SK-N-SH treated with all-trans-retinoic acid at 6 μM for 48 hours (cell line): ENCODE data around the gene PHF1.

Experiments
- ATAC-seq: fragments of 200-7000 bp; cut with Tn5 transposase; 3 replicates; pipeline ENCODE4 v1.9.1; 2020; ENCODE audit warnings: mild to moderate bottlenecking, moderate library complexity
- ARNTL ChIP-seq: fragments of 450-650 bp; formaldehyde crosslinking; IDR thresholded peaks from 2 replicates; pipeline ENCODE4 v1.5.0; 2020; ENCODE audit warnings: low read depth, mild to moderate bottlenecking, moderate library complexity, borderline replicate concordance
- CREB5 ChIP-seq: fragments of 250-450 bp; sonication (Bioruptor Pico); IDR thresholded peaks from 2 replicates; pipeline ENCODE4 v1.5.1; 2020; ENCODE audit warnings: low read depth, mild to moderate bottlenecking, moderate library complexity
- CSDC2 ChIP-seq: fragments of 250-450 bp; sonication (Bioruptor Pico); IDR thresholded peaks from 2 replicates; pipeline ENCODE4 v1.5.0; 2020; ENCODE audit warnings: mild to moderate bottlenecking, moderate library complexity
- CSRNP3 ChIP-seq: fragments of 250-450 bp; sonication (Bioruptor Pico); IDR thresholded peaks from 2 replicates; pipeline ENCODE4 v1.5.1; 2021; ENCODE audit warnings: mild to moderate bottlenecking, moderate library complexity
- ESRRG ChIP-seq: fragments of 250-450 bp; sonication (Bioruptor Pico); IDR thresholded peaks from 2 replicates; pipeline ENCODE4 v1.6.1; 2021; ENCODE audit warnings: mild to moderate bottlenecking
- GLIS3 ChIP-seq: fragments of 250-450 bp; sonication (Bioruptor Pico); IDR thresholded peaks from 2 replicates; pipeline ENCODE4 v1.5.0; 2020; ENCODE audit warnings: mild to moderate bottlenecking, moderate library complexity
- ISL1 ChIP-seq: fragments of 250-450 bp; sonication (Bioruptor Pico); IDR thresholded peaks from 2 replicates; pipeline ENCODE4 v2.1.2; 2022; ENCODE audit warnings: mild to moderate bottlenecking, moderate library complexity
- OSR1 ChIP-seq: fragments of 250-450 bp; sonication (Bioruptor Pico); IDR thresholded peaks from 2 replicates; pipeline ENCODE4 v1.8.0; 2022; ENCODE audit warnings: moderate library complexity, mild to moderate bottlenecking, inconsistent platforms
- PATZ1 ChIP-seq: fragments of 250-450 bp; sonication (Bioruptor Pico); IDR thresholded peaks from 2 replicates; pipeline ENCODE4 v1.8.0; 2020; ENCODE audit warnings: mild to moderate bottlenecking, moderate library complexity, borderline replicate concordance
- POU6F1 ChIP-seq: fragments of 250-450 bp; sonication (Bioruptor Pico); IDR thresholded peaks from 2 replicates; pipeline ENCODE4 v1.8.0; 2021; ENCODE audit warnings: low read depth, mild to moderate bottlenecking, moderate library complexity, borderline replicate concordance
- PPARA ChIP-seq: fragments of 250-450 bp; sonication (Bioruptor Pico); IDR thresholded peaks from 2 replicates; pipeline ENCODE4 v1.5.0; 2020; ENCODE audit warnings: mild to moderate bottlenecking, borderline replicate concordance
- RARB ChIP-seq: fragments of 250-450 bp; sonication (Bioruptor Pico); IDR thresholded peaks from 2 replicates; pipeline ENCODE4 v1.8.0; 2021; ENCODE audit warnings: mild to moderate bottlenecking, moderate library complexity
- SNAI2 ChIP-seq: fragments of 250-450 bp; sonication (Bioruptor Pico); IDR thresholded peaks from 2 replicates; pipeline ENCODE4 v1.5.0; 2020; ENCODE audit warnings: mild to moderate bottlenecking, moderate library complexity
- TCF4 ChIP-seq: fragments of 250-450 bp; sonication (Bioruptor Pico); IDR thresholded peaks from 2 replicates; pipeline ENCODE4 v1.8.0; 2021; ENCODE audit warnings: mild to moderate bottlenecking, moderate library complexity, borderline replicate concordance
- TOX ChIP-seq: fragments of 250-450 bp; sonication (Bioruptor Pico); IDR thresholded peaks from 2 replicates; pipeline ENCODE4 v1.8.0; 2021; ENCODE audit warnings: mild to moderate bottlenecking, moderate library complexity, borderline replicate concordance
- TSHZ2 ChIP-seq: fragments of 250-450 bp; sonication (Bioruptor Pico); IDR thresholded peaks from 2 replicates; pipeline ENCODE4 v1.5.0; 2020; ENCODE audit warnings: mild to moderate bottlenecking, moderate library complexity
- ZC3H10 ChIP-seq: fragments of 250-450 bp; sonication (Bioruptor Pico); IDR thresholded peaks from 2 replicates; pipeline ENCODE4 v1.5.1; 2021; ENCODE audit warnings: mild to moderate bottlenecking, moderate library complexity
- ZFP3 ChIP-seq: fragments of 250-450 bp; sonication (Bioruptor Pico); IDR thresholded peaks from 2 replicates; pipeline ENCODE4 v1.5.0; 2020; ENCODE audit warnings: mild to moderate bottlenecking, moderate library complexity
- ZFP30 ChIP-seq: fragments of 450-650 bp; formaldehyde crosslinking; IDR thresholded peaks from 2 replicates; pipeline ENCODE4 v1.5.0; 2022; ENCODE audit warnings: mild to moderate bottlenecking, moderate library complexity
- ZNF565 ChIP-seq: fragments of 450-650 bp; formaldehyde crosslinking; conservative IDR thresholded peaks from 2 replicates; pipeline ENCODE4 v1.5.0; 2020; ENCODE audit warnings: low read depth, mild to moderate bottlenecking, moderate library complexity
- ZNF70 ChIP-seq: fragments of 450-650 bp; formaldehyde crosslinking; IDR thresholded peaks from 2 replicates; pipeline ENCODE4 v1.5.0; 2020; ENCODE audit warnings: mild to moderate bottlenecking, moderate library complexity
- ZNF8 ChIP-seq: fragments of 450-650 bp; formaldehyde crosslinking; IDR thresholded peaks from 2 replicates; pipeline ENCODE4 v1.5.0; 2020; ENCODE audit warnings: mild to moderate bottlenecking, moderate library complexity

PHF1 gene

GRCh38 chr6:33446356-33446755 lies 35.5 kb downstream of the PHF1 start:
- no peak for TF ChIP-seq ZNF565 (CRISPR knock-in tag)
- TF ChIP-seq TCF4 (CRISPR knock-in tag) = no peak
- no peak for TF ChIP-seq ESRRG (CRISPR knock-in tag)
- no peak for TF ChIP-seq POU6F1 (CRISPR knock-in tag)
- no peak for TF ChIP-seq PPARA (CRISPR knock-in tag)
- TF ChIP-seq ZFP30 (CRISPR knock-in tag) = no peak
- TF ChIP-seq SNAI2 (CRISPR knock-in tag) = no peak
- TF ChIP-seq PATZ1 = no peak
- TF ChIP-seq ZC3H10 (CRISPR knock-in tag) = no peak
- TF ChIP-seq CSRNP3 (CRISPR knock-in tag) = no peak
- no peak for TF ChIP-seq ISL1
- TF ChIP-seq TOX = no peak
- no peak for TF ChIP-seq GLIS3
- ATAC-seq = no peak

GRCh38 chr6:33450434-33450833 lies 39.6 kb downstream of the PHF1 start:
- ATAC-seq = no peak
- TF ChIP-seq TSHZ2 (CRISPR knock-in tag) = no peak
- no peak for TF ChIP-seq OSR1 (CRISPR knock-in tag)
- no peak for TF ChIP-seq TCF4 (CRISPR knock-in tag)
- TF ChIP-seq CSDC2 (CRISPR knock-in tag) = no peak
- TF ChIP-seq ESRRG (CRISPR knock-in tag) = no peak
- TF ChIP-seq ISL1 = no peak
- TF ChIP-seq ZFP3 (CRISPR knock-in tag) = no peak

GRCh38 chr6:33451606-33452005 lies 40.8 kb downstream of the PHF1 start:
- ATAC-seq = no peak
- TF ChIP-seq TOX (no peak), ZFP30 (CRISPR knock-in tag) (no peak), ZNF70 (CRISPR knock-in tag) (no peak), TCF4 (CRISPR knock-in tag) (no peak), RARB (no peak), OSR1 (CRISPR knock-in tag) (no peak), PATZ1 (no peak)

GRCh38 chr6:33452496-33452895 lies 41.7 kb downstream of the PHF1 start:
- ATAC-seq = no peak
- TF ChIP-seq ARNTL (CRISPR knock-in tag) (no peak), PPARA (CRISPR knock-in tag) (no peak), ZFP30 (CRISPR knock-in tag) (no peak), CSRNP3 (CRISPR knock-in tag) (no peak), ZNF70 (CRISPR knock-in tag) (no peak), ZNF8 (CRISPR knock-in tag) (no peak), TOX (no peak), CSDC2 (CRISPR knock-in tag) (no peak), CREB5 (CRISPR knock-in tag) (no peak)
